Measurements from ENCODE around the gene SIL1.
"Not testable (repeated sequence)": the region's sequence is repeated elsewhere in the genome, so short reads cannot be mapped to it uniquely, and the experiment has no call there.

The SIL1 gene

GRCh38 chr5:139236479-139236878, 38.3 kb upstream of the SIL1 start:
- Histone ChIP-seq H3K9me3 (ENCODE audit: severe bottlenecking) (peaks cover 14% of the 10 kb centered on the region), H3K27me3 (ENCODE audit: insufficient read depth, low read depth, severe bottlenecking) (no peaks in the 10 kb centered on the region), H3K36me3 (no peaks in the 10 kb centered on the region), H3K4me3 (ENCODE audit: low read depth, low read length) (no peak overlapping the region), H3K27ac (no peak overlapping the region)
- TF ChIP-seq, protein P1, sequence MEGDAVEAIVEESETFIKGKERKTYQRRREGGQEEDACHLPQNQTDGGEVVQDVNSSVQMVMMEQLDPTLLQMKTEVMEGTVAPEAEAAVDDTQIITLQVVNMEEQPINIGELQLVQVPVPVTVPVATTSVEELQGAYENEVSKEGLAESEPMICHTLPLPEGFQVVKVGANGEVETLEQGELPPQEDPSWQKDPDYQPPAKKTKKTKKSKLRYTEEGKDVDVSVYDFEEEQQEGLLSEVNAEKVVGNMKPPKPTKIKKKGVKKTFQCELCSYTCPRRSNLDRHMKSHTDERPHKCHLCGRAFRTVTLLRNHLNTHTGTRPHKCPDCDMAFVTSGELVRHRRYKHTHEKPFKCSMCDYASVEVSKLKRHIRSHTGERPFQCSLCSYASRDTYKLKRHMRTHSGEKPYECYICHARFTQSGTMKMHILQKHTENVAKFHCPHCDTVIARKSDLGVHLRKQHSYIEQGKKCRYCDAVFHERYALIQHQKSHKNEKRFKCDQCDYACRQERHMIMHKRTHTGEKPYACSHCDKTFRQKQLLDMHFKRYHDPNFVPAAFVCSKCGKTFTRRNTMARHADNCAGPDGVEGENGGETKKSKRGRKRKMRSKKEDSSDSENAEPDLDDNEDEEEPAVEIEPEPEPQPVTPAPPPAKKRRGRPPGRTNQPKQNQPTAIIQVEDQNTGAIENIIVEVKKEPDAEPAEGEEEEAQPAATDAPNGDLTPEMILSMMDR (IDR thresholded peaks at IDR 0.05; ENCODE audit: low read depth, low read length): no peak
- DNase-seq: no peak

- Histone ChIP-seq H3K27me3 (ENCODE audit: insufficient read depth, low read depth, severe bottlenecking) (no peaks in the 10 kb centered on the region), H3K36me3 (no peaks in the 10 kb centered on the region), H3K4me3 (ENCODE audit: low read depth, low read length) (no peak overlapping the region), H3K27ac (peak overlapping the region; percentile 21; the same call in 1 of the 2 replicates), H3K9me3 (ENCODE audit: severe bottlenecking) (peaks cover 11% of the 10 kb centered on the region)
- DNase-seq: peak; percentile 30
- TF ChIP-seq, protein P1 (IDR thresholded peaks at IDR 0.05; ENCODE audit: low read depth, low read length): no peak
Measured at GRCh38 chr5:139232147-139232724, 34.1 kb upstream of the SIL1 start.

DNA sequence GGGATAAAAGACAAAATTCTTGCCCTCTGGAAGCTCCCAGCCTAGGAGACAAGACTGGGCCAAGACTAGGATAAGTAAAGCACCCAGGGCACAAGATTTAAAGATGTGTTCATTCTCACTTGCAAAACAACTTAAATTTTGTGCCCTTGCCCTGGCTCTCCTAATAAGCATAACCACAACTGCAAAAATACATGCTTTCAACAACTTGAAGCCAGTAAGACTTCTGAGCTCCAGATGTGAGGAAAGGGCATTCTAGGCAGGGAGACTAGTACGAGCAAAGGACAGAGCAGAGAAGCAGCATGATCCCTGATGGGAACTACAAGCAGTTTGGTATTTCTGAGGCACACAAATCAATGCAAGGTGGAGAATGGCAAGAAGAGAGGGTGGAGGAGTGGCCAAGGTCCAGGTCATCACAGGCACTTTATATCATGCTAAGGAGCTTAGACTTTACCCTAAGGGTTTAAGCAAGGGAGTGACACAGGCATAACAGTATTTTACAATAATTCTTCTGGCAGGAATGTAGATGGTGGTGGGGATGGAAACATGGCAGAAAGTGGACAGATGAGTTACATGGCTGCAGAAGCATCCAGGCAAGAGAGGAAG, 30.1 kb upstream of the SIL1 start:
- no peaks in the 10 kb centered on the region for H3K27me3 ChIP-seq (ENCODE audit: insufficient read depth, low read depth, severe bottlenecking)
- H3K9me3 ChIP-seq (ENCODE audit: severe bottlenecking): no peaks in the 10 kb centered on the region
- no peaks in the 10 kb centered on the region for H3K36me3 ChIP-seq
- no peak for DNase-seq
- TF ChIP-seq, protein P1 (IDR thresholded peaks at IDR 0.05; ENCODE audit: low read depth, low read length): no peak
- no peak overlapping the region for H3K27ac ChIP-seq
- no peak overlapping the region for H3K4me3 ChIP-seq (ENCODE audit: low read depth, low read length)

DNA sequence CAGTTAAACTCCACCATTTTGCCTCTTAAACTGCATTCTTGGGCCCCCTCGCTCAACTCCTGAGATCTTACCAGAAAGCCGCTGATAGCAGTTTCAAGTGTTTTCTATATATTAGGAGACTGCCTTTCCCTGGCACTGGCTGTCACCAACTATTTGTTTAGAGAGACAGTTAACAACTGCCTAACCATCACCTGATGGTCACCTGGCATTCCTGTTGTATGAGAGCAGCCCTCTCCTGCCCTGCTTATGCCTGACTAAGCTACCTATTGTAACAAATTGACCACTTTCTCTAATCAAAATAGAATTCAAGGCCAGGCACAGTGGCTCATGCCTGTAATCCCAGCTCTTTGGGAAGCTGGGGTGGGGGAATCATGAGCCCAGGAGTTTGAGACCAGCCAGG, 28.0 kb upstream of the SIL1 start:
- DNase-seq: no peak
- TF ChIP-seq, protein P1 (IDR thresholded peaks at IDR 0.05; ENCODE audit: low read depth, low read length): no peak
- H3K9me3 ChIP-seq (ENCODE audit: severe bottlenecking): no peaks in the 10 kb centered on the region
- no peak overlapping the region for H3K27ac ChIP-seq
- no peaks in the 10 kb centered on the region for H3K36me3 ChIP-seq
- no peak overlapping the region for H3K4me3 ChIP-seq (ENCODE audit: low read depth, low read length)
- no peaks in the 10 kb centered on the region for H3K27me3 ChIP-seq (ENCODE audit: insufficient read depth, low read depth, severe bottlenecking)

DNA sequence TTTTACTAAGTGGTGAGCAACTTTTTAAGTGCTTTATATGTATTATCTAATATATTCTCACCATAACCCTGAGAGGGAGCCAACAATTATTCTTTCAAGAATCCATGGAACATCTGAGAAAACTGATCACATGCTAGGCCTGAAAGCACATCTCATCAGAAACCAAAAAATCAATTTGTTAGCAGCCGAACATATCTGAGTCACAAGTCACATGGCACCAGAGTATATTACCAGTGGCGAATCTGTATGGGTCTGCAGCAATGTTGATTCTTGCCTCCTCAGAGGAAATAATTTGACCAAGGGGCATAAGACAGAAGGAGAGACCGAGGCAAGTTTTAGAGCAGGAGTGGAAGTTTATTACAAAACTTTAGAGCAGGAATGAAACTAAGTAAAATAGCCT, 25.3 kb upstream of the SIL1 start:
- H3K9me3 ChIP-seq (ENCODE audit: severe bottlenecking): no peaks in the 10 kb centered on the region
- DNase-seq: no peak
- H3K36me3 ChIP-seq: no peaks in the 10 kb centered on the region
- H3K4me3 ChIP-seq (ENCODE audit: low read depth, low read length): no peak overlapping the region
- H3K27me3 ChIP-seq (ENCODE audit: insufficient read depth, low read depth, severe bottlenecking): no peaks in the 10 kb centered on the region
- no peak overlapping the region for H3K27ac ChIP-seq
- TF ChIP-seq, protein P1 (IDR thresholded peaks at IDR 0.05; ENCODE audit: low read depth, low read length): no peak

DNA sequence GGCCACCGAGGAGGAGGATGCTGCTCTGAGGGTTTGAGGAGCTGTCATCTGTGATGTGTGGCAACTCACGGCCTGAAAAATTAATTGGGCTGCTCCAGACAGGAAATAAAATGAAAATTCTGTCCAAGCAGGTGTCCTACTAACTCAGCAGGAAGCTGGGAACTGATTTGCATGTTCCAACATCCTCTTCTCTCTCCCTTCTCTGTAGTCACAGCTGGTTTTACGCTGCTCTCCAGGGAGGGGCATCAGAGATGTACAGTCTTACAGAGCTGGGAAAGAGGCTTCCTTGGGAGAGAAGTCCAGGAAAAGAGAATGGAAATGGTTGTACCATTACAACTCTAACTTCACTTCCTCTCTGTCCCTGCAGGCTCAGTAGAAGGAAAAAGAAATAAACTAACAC, 24.2 kb upstream of the SIL1 start:
- H3K36me3 ChIP-seq: no peaks in the 10 kb centered on the region

GRCh38 chr5:139218038-139218437, 19.9 kb upstream of the SIL1 start:
- not testable (repeated sequence) for H3K27ac ChIP-seq; H3K4me3 ChIP-seq (ENCODE audit: low read depth, low read length); H3K36me3 ChIP-seq; DNase-seq; H3K27me3 ChIP-seq (ENCODE audit: insufficient read depth, low read depth, severe bottlenecking); H3K9me3 ChIP-seq (ENCODE audit: severe bottlenecking)

More for the DNA sequence above, 24.2 kb upstream of the SIL1 start:
- Histone ChIP-seq H3K27me3 (ENCODE audit: insufficient read depth, low read depth, severe bottlenecking) (no peaks in the 10 kb centered on the region), H3K27ac (peak overlapping the region; percentile 17), H3K9me3 (ENCODE audit: severe bottlenecking) (no peaks in the 10 kb centered on the region), H3K4me3 (ENCODE audit: low read depth, low read length) (no peak overlapping the region)
- TF ChIP-seq, protein P1 (IDR thresholded peaks at IDR 0.05; ENCODE audit: low read depth, low read length): no peak
- no peak for DNase-seq
